Keratinocyte (primary cell): ENCODE measurements around the gene FGFR2.

ENCODE experiments used
- EZH2 ChIP-seq: IDR thresholded peaks from one replicate; pipeline ENCODE4 v1.6.1; 2012; ENCODE audit warnings: inconsistent platforms, mild to moderate bottlenecking, low read length, moderate library complexity
- TF ChIP-seq, protein P1 (sequence below), 3 experiments: IDR thresholded peaks in 1 of 3; conservative IDR thresholded peaks in 1 of 3; optimal IDR thresholded peaks in 1 of 3; 2 replicates in 2 of 3; 3 replicates in 1 of 3; pipeline versions ENCODE3 to v1.5.1; 2011; ENCODE audit warnings: low read length in 3 of 3, mild to moderate bottlenecking in 3 of 3, moderate library complexity in 2 of 3, control low read depth in 1 of 3, inconsistent platforms in 1 of 3; ENCODE audit not compliant: insufficient read depth in 2 of 3; ENCODE audit errors: extremely low read depth in 1 of 3

DNA sequence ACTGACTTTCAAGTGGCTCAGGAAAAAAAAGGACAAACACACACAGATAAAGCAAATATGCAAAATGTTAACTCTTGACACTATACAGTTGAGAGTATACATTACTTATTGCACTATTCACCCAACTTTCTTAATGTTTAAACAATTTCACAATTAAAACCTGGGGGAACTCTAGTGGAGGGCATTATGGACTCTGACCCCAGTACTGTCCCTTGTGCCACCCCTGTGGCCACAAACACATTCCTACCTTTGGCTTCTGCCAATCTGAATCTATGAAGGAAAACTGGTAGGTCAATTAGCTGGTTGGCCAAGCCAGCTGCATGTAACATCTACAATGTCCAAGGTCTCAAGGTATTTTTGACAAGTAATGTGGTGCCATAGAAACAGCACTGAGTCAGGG is 7.5 kb upstream of the FGFR2 start:
- TF ChIP-seq, protein P1, sequence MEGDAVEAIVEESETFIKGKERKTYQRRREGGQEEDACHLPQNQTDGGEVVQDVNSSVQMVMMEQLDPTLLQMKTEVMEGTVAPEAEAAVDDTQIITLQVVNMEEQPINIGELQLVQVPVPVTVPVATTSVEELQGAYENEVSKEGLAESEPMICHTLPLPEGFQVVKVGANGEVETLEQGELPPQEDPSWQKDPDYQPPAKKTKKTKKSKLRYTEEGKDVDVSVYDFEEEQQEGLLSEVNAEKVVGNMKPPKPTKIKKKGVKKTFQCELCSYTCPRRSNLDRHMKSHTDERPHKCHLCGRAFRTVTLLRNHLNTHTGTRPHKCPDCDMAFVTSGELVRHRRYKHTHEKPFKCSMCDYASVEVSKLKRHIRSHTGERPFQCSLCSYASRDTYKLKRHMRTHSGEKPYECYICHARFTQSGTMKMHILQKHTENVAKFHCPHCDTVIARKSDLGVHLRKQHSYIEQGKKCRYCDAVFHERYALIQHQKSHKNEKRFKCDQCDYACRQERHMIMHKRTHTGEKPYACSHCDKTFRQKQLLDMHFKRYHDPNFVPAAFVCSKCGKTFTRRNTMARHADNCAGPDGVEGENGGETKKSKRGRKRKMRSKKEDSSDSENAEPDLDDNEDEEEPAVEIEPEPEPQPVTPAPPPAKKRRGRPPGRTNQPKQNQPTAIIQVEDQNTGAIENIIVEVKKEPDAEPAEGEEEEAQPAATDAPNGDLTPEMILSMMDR (optimal IDR thresholded peaks at IDR 0.05 in 1 of 3, IDR thresholded peaks at IDR 0.05 in 1 of 3, conservative IDR thresholded peaks at IDR 0.05 in 1 of 3; ENCODE audit: extremely low read depth in 1 of 3, insufficient read depth in 2 of 3, low read length in 3 of 3), result no peak
- no peak for TF ChIP-seq EZH2
